ENCODE data around the gene PHEX. TPM values are rescaled to one million over a fixed set of nuclear protein-coding genes. Genes with fewer than 3 reads are reported as not detected.

PHEX gene
- polyA plus RNA-seq, 1 experiment, result 0.17 TPM

DNA sequence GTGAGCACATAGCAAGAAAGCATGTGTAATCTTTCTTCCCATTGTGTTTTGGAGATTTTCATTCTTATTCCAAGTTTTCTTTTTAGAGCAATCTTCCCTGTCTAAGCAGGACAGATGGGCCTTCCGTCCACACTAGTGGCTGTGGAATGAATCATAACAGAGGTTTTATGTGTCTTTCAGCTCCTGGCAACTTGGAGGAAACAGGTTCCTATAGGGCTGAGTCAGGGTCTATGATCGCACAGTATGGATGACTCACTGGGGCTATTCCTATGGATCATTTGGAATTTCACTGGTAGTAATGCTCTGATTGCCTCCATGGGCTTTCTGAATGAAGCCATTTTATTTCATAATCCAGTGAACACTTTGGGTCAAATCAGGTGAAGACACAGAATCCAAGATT, 188.8 kb downstream of the PHEX start:
- TF ChIP-seq, protein P1, sequence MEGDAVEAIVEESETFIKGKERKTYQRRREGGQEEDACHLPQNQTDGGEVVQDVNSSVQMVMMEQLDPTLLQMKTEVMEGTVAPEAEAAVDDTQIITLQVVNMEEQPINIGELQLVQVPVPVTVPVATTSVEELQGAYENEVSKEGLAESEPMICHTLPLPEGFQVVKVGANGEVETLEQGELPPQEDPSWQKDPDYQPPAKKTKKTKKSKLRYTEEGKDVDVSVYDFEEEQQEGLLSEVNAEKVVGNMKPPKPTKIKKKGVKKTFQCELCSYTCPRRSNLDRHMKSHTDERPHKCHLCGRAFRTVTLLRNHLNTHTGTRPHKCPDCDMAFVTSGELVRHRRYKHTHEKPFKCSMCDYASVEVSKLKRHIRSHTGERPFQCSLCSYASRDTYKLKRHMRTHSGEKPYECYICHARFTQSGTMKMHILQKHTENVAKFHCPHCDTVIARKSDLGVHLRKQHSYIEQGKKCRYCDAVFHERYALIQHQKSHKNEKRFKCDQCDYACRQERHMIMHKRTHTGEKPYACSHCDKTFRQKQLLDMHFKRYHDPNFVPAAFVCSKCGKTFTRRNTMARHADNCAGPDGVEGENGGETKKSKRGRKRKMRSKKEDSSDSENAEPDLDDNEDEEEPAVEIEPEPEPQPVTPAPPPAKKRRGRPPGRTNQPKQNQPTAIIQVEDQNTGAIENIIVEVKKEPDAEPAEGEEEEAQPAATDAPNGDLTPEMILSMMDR (IDR thresholded peaks at IDR 0.05; ENCODE audit: insufficient read depth, low read depth, low read length), result no peak
- Histone ChIP-seq H3K4me3 (ENCODE audit: low read depth, low read length) (no peak overlapping the region), H3K27me3 (ENCODE audit: control insufficient read depth, insufficient read depth, low read length) (no peaks in the 10 kb centered on the region), H3K36me3 (ENCODE audit: control insufficient read depth, insufficient read depth, low read length) (no peaks in the 10 kb centered on the region)
- DNase-seq (ENCODE audit: low read depth), result no peak
- ChIA-PET CTCF (no interaction called here), POLR2A (no interaction called here)

GRCh38 chrX:22234380-22234779, 202.3 kb downstream of the PHEX start:
- Histone ChIP-seq H3K27me3 (ENCODE audit: control insufficient read depth, insufficient read depth, low read length) (no peaks in the 10 kb centered on the region), H3K4me3 (ENCODE audit: low read depth, low read length) (no peak overlapping the region), H3K36me3 (ENCODE audit: control insufficient read depth, insufficient read depth, low read length) (no peaks in the 10 kb centered on the region)
- CTCF ChIA-PET, result no interaction called here
- POLR2A ChIA-PET, result no interaction called here
- no peak for DNase-seq (ENCODE audit: low read depth)
- TF ChIP-seq, protein P1 (IDR thresholded peaks at IDR 0.05; ENCODE audit: insufficient read depth, low read depth, low read length), result no peak

- DNase-seq (ENCODE audit: low read depth), result no peak
- TF ChIP-seq, protein P1 (IDR thresholded peaks at IDR 0.05; ENCODE audit: insufficient read depth, low read depth, low read length), result no peak
- CTCF ChIA-PET, result interaction anchor here (0.6 kb wide), 1 partner anchor 45 kb away, joined by 3 read pairs; no protein-coding TSS in a partner anchor
- Histone ChIP-seq H3K4me3 (ENCODE audit: low read depth, low read length) (no peak overlapping the region), H3K36me3 (ENCODE audit: control insufficient read depth, insufficient read depth, low read length) (no peaks in the 10 kb centered on the region), H3K27me3 (ENCODE audit: control insufficient read depth, insufficient read depth, low read length) (no peaks in the 10 kb centered on the region)
- POLR2A ChIA-PET, result no interaction called here
Measured at GRCh38 chrX:22237479-22237878, 205.4 kb downstream of the PHEX start.

GRCh38 chrX:22246620-22247019, 214.5 kb downstream of the PHEX start:
- TF ChIP-seq, protein P1 (IDR thresholded peaks at IDR 0.05; ENCODE audit: insufficient read depth, low read depth, low read length), result no peak
- ChIA-PET CTCF (no interaction called here), POLR2A (no interaction called here)
- no peaks in the 10 kb centered on the region for H3K27me3 ChIP-seq (ENCODE audit: control insufficient read depth, insufficient read depth, low read length)
- H3K4me3 ChIP-seq (ENCODE audit: low read depth, low read length), result no peak overlapping the region
- no peaks in the 10 kb centered on the region for H3K36me3 ChIP-seq (ENCODE audit: control insufficient read depth, insufficient read depth, low read length)
- DNase-seq (ENCODE audit: low read depth), result no peak

DNA sequence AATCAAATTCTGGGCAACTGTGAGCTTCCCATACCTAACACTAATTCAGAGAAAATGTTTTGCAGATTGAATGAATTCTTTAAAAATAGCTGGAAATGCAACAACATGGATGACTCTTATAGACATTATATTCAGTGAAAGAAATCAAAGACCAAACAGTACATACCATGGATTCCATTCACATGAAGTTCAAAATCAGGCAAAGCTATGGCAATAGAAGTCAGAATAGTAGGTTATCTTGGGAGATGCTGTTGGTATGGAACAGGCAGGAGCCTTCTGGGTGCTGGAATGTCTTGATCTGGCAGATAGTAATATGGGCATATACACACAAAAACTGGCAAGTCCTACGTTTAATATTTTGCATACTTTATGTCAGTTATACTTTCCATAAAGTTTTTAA, 215.0 kb downstream of the PHEX start:
- DNase-seq (ENCODE audit: low read depth), result no peak
- TF ChIP-seq, protein P1 (IDR thresholded peaks at IDR 0.05; ENCODE audit: insufficient read depth, low read depth, low read length), result no peak
- Histone ChIP-seq H3K27me3 (ENCODE audit: control insufficient read depth, insufficient read depth, low read length) (no peaks in the 10 kb centered on the region), H3K4me3 (ENCODE audit: low read depth, low read length) (no peak overlapping the region), H3K36me3 (ENCODE audit: control insufficient read depth, insufficient read depth, low read length) (no peaks in the 10 kb centered on the region)
- ChIA-PET POLR2A (no interaction called here), CTCF (no interaction called here)
